ENCODE measurements around the gene MIER3.
"Not testable (repeated sequence)": the region's sequence is repeated elsewhere in the genome, so short reads cannot be mapped to it uniquely, and the experiment has no call there.

The MIER3 gene

GRCh38 chr5:56951946-56952691 is at the start of gene MIER3:
Gene MIER3, minus strand, starts transcription at chr5:56952123. Its CDS starts 21 bp downstream, at chr5:56952102.
- no peaks in the 10 kb centered on the region for H3K9me3 Mint-ChIP-seq
- H3K4me3 Mint-ChIP-seq: peak within 1 kb of the TSS; percentile 91
- peak within 1 kb of the TSS; percentile 90 for H3K27ac Mint-ChIP-seq
- peaks cover 34% of the 10 kb centered on the region for H3K4me1 Mint-ChIP-seq
- ATAC-seq: peak; percentile 97
- peak; percentile 67 to 85 for DNase-seq (ENCODE audit: low spot score in 2 of 2)
- H3K36me3 Mint-ChIP-seq: peaks cover 34% of the 10 kb centered on the region

- no peaks in the 10 kb centered on the region for H3K36me3 Mint-ChIP-seq
- no peaks in the 10 kb centered on the region for H3K9me3 Mint-ChIP-seq
- DNase-seq (ENCODE audit: low spot score in 2 of 2) (no peak), ATAC-seq (no peak)
- H3K4me3 Mint-ChIP-seq: no peak overlapping the region
- H3K27ac Mint-ChIP-seq: no peak overlapping the region
- no peaks in the 10 kb centered on the region for H3K4me1 Mint-ChIP-seq
Measured at GRCh38 chr5:56995596-56995995, 43.7 kb upstream of the MIER3 start.

GRCh38 chr5:56993241-56993640 is 41.3 kb upstream of the MIER3 start:
- no peak for ATAC-seq

GRCh38 chr5:56989676-56990075 is 37.8 kb upstream of the MIER3 start:
- ATAC-seq (peak; percentile 69), DNase-seq (ENCODE audit: low spot score in 2 of 2) (no peak)
- Mint-ChIP-seq H3K9me3 (no peaks in the 10 kb centered on the region), H3K27ac (no peak overlapping the region), H3K4me1 (peaks cover 5% of the 10 kb centered on the region), H3K36me3 (no peaks in the 10 kb centered on the region), H3K4me3 (no peak overlapping the region)

More at GRCh38 chr5:56993241-56993640, 41.3 kb upstream of the MIER3 start:
- Mint-ChIP-seq H3K9me3 (no peaks in the 10 kb centered on the region), H3K36me3 (no peaks in the 10 kb centered on the region), H3K4me3 (no peak overlapping the region), H3K4me1 (no peaks in the 10 kb centered on the region), H3K27ac (no peak overlapping the region)
- no peak for DNase-seq (ENCODE audit: low spot score in 2 of 2)

GRCh38 chr5:56988490-56988889 is 36.6 kb upstream of the MIER3 start:
- Mint-ChIP-seq H3K4me1 (peaks cover 17% of the 10 kb centered on the region), H3K9me3 (no peaks in the 10 kb centered on the region), H3K27ac (no peak overlapping the region), H3K4me3 (no peak overlapping the region), H3K36me3 (no peaks in the 10 kb centered on the region)
- DNase-seq (ENCODE audit: low spot score in 2 of 2) (no peak), ATAC-seq (no peak)

GRCh38 chr5:56987171-56987570 is 35.2 kb upstream of the MIER3 start:
- Mint-ChIP-seq H3K36me3 (no peaks in the 10 kb centered on the region), H3K4me1 (peaks cover 20% of the 10 kb centered on the region), H3K9me3 (no peaks in the 10 kb centered on the region), H3K27ac (no peak overlapping the region), H3K4me3 (no peak overlapping the region)
- ATAC-seq (no peak), DNase-seq (ENCODE audit: low spot score in 2 of 2) (no peak)

GRCh38 chr5:56986626-56986947 is 34.7 kb upstream of the MIER3 start:
- no peak overlapping the region for H3K4me3 Mint-ChIP-seq
- ATAC-seq (peak; percentile 38), DNase-seq (ENCODE audit: low spot score in 2 of 2) (no peak)
- no peaks in the 10 kb centered on the region for H3K9me3 Mint-ChIP-seq
- no peaks in the 10 kb centered on the region for H3K36me3 Mint-ChIP-seq
- no peak overlapping the region for H3K27ac Mint-ChIP-seq
- H3K4me1 Mint-ChIP-seq: peaks cover 20% of the 10 kb centered on the region

- Mint-ChIP-seq H3K4me3 (no peak overlapping the region), H3K4me1 (peaks cover 20% of the 10 kb centered on the region), H3K27ac (no peak overlapping the region), H3K9me3 (no peaks in the 10 kb centered on the region), H3K36me3 (no peaks in the 10 kb centered on the region)
- ATAC-seq: peak; percentile 39
- no peak for DNase-seq (ENCODE audit: low spot score in 2 of 2)
Measured at GRCh38 chr5:56985936-56986625, 34.2 kb upstream of the MIER3 start.

- ATAC-seq (no peak), DNase-seq (ENCODE audit: low spot score in 2 of 2) (no peak)
- H3K4me3 Mint-ChIP-seq: no peak overlapping the region
- H3K9me3 Mint-ChIP-seq: no peaks in the 10 kb centered on the region
- H3K36me3 Mint-ChIP-seq: no peaks in the 10 kb centered on the region
- H3K4me1 Mint-ChIP-seq: peaks cover 20% of the 10 kb centered on the region
- no peak overlapping the region for H3K27ac Mint-ChIP-seq
Measured at GRCh38 chr5:56984445-56984844, 32.5 kb upstream of the MIER3 start.

- Mint-ChIP-seq H3K9me3 (no peaks in the 10 kb centered on the region), H3K4me1 (peaks cover 20% of the 10 kb centered on the region), H3K36me3 (no peaks in the 10 kb centered on the region), H3K4me3 (no peak overlapping the region), H3K27ac (no peak overlapping the region)
- DNase-seq (ENCODE audit: low spot score in 2 of 2) (no peak), ATAC-seq (peak; percentile 84)
Measured at GRCh38 chr5:56983593-56984361, 31.9 kb upstream of the MIER3 start.

GRCh38 chr5:56981548-56982315 is 29.8 kb upstream of the MIER3 start:
- ATAC-seq: no peak

GRCh38 chr5:56979968-56980367 is 28.0 kb upstream of the MIER3 start:
- no peaks in the 10 kb centered on the region for H3K36me3 Mint-ChIP-seq
- ATAC-seq (no peak), DNase-seq (ENCODE audit: low spot score in 2 of 2) (no peak)
- H3K4me3 Mint-ChIP-seq: no peak overlapping the region
- peaks cover 15% of the 10 kb centered on the region for H3K4me1 Mint-ChIP-seq
- no peaks in the 10 kb centered on the region for H3K9me3 Mint-ChIP-seq
- H3K27ac Mint-ChIP-seq: no peak overlapping the region

More at GRCh38 chr5:56981548-56982315, 29.8 kb upstream of the MIER3 start:
- H3K36me3 Mint-ChIP-seq: no peaks in the 10 kb centered on the region
- no peak overlapping the region for H3K27ac Mint-ChIP-seq
- no peak overlapping the region for H3K4me3 Mint-ChIP-seq
- H3K4me1 Mint-ChIP-seq: peaks cover 20% of the 10 kb centered on the region
- no peak for DNase-seq (ENCODE audit: low spot score in 2 of 2)
- H3K9me3 Mint-ChIP-seq: no peaks in the 10 kb centered on the region

GRCh38 chr5:56979526-56979925 is 27.6 kb upstream of the MIER3 start:
- not testable (repeated sequence) for H3K36me3 Mint-ChIP-seq; ATAC-seq; H3K4me3 Mint-ChIP-seq; DNase-seq (ENCODE audit: low spot score in 2 of 2); H3K9me3 Mint-ChIP-seq; H3K27ac Mint-ChIP-seq
- H3K4me1 Mint-ChIP-seq: peaks cover 13% of the 10 kb centered on the region

GRCh38 chr5:56977822-56978221 is 25.9 kb upstream of the MIER3 start:
- Mint-ChIP-seq H3K9me3 (no peaks in the 10 kb centered on the region), H3K36me3 (no peaks in the 10 kb centered on the region), H3K27ac (no peak overlapping the region), H3K4me1 (no peaks in the 10 kb centered on the region), H3K4me3 (no peak overlapping the region)
- DNase-seq (ENCODE audit: low spot score in 2 of 2) (no peak), ATAC-seq (no peak)

- ATAC-seq (no peak), DNase-seq (ENCODE audit: low spot score in 2 of 2) (no peak)
- Mint-ChIP-seq H3K9me3 (no peaks in the 10 kb centered on the region), H3K27ac (no peak overlapping the region), H3K36me3 (no peaks in the 10 kb centered on the region), H3K4me3 (no peak overlapping the region), H3K4me1 (no peaks in the 10 kb centered on the region)
Measured at GRCh38 chr5:56977021-56977420, 25.1 kb upstream of the MIER3 start.
